Measurements from ENCODE around the gene SFI1. TPM values are rescaled to one million over a fixed set of nuclear protein-coding genes. Genes with fewer than 3 reads are reported as not detected.
"Not testable (repeated sequence)": the region's sequence is repeated elsewhere in the genome, so short reads cannot be mapped to it uniquely, and the experiment has no call there.

SFI1 gene
- total RNA-seq, 1 experiment from 2014 or later = 55.2 TPM

- TF ChIP-seq, protein P1, sequence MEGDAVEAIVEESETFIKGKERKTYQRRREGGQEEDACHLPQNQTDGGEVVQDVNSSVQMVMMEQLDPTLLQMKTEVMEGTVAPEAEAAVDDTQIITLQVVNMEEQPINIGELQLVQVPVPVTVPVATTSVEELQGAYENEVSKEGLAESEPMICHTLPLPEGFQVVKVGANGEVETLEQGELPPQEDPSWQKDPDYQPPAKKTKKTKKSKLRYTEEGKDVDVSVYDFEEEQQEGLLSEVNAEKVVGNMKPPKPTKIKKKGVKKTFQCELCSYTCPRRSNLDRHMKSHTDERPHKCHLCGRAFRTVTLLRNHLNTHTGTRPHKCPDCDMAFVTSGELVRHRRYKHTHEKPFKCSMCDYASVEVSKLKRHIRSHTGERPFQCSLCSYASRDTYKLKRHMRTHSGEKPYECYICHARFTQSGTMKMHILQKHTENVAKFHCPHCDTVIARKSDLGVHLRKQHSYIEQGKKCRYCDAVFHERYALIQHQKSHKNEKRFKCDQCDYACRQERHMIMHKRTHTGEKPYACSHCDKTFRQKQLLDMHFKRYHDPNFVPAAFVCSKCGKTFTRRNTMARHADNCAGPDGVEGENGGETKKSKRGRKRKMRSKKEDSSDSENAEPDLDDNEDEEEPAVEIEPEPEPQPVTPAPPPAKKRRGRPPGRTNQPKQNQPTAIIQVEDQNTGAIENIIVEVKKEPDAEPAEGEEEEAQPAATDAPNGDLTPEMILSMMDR (IDR thresholded peaks at IDR 0.05; ENCODE audit: insufficient read depth in 1 of 2, low read depth in 1 of 2, low read length in 1 of 2, severe bottlenecking in 1 of 2, unreplicated experiment in 1 of 2) = no peak
- Histone ChIP-seq H3K4me1 (peaks cover 35% of the 10 kb centered on the region), H3K27me3 (replicated peaks; ENCODE audit: control insufficient read depth, insufficient read depth, low read length) (no peaks in the 10 kb centered on the region), H3K9me3 (no peaks in the 10 kb centered on the region), H3K4me3 (ENCODE audit: low read depth, low read length) (no peak overlapping the region), H3K36me3 (ENCODE audit: control insufficient read depth, insufficient read depth, low read length) (no peaks in the 10 kb centered on the region; the same call in 1 of the 2 replicates)
- BruUV-seq (replicated peaks) = no TSS peak
- H3K27me3 Mint-ChIP-seq (ENCODE audit: insufficient read depth, unreplicated experiment) = no peaks in the 10 kb centered on the region
- peaks cover 20% of the 10 kb centered on the region for H3K36me3 Mint-ChIP-seq (ENCODE audit: insufficient read depth, unreplicated experiment)
- no peaks in the 10 kb centered on the region for H3K9me3 Mint-ChIP-seq (ENCODE audit: unreplicated experiment)
- peak overlapping the region; percentile 59 for H3K27ac Mint-ChIP-seq (ENCODE audit: unreplicated experiment)
- POLR2A ChIA-PET = interaction anchor here (1.2 kb wide), 1 partner anchor 8 kb away, joined by 12 read pairs; the partner anchor contains the start of gene PISD
- DNase-seq = no peak
- H3K4me3 Mint-ChIP-seq (ENCODE audit: unreplicated experiment) = peak overlapping the region; percentile 9
- peaks cover 16% of the 10 kb centered on the region for H3K4me1 Mint-ChIP-seq (ENCODE audit: low read depth, unreplicated experiment)
- CTCF ChIA-PET = no interaction called here
- intact Hi-C loops (cut with micrococcal nuclease; ENCODE audit: unreplicated experiment) = no loop called here
Observed at GRCh38 chr22:31653944-31654343, 157.6 kb downstream of the SFI1 start.

DNA sequence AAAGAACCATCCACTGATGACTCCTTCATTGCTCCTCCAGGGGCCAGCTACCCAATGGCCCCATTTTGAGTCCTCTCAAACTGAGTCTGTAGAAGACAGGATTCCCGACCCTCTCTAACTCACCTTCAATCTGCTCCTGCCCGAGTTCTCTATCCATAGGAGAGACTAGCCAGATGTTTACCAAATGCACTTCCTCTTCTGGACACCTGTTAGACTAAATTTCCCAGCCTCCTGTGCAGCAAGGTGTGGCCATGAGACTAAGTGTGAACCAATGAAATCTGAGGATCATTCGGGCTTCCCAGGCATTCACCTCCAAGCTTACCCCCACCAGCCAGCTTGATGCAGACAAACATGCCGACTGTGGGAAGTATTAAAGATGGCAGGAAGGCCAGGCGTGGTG, 158.1 kb downstream of the SFI1 start:
- intact Hi-C loops (cut with micrococcal nuclease; ENCODE audit: unreplicated experiment) = no loop called here
- ChIA-PET POLR2A (interaction anchor here (0.7 kb wide), 1 partner anchor 99 kb away, joined by 8 read pairs; no protein-coding TSS in a partner anchor), CTCF (no interaction called here)
- peaks cover 20% of the 10 kb centered on the region for H3K36me3 Mint-ChIP-seq (ENCODE audit: insufficient read depth, unreplicated experiment)
- Histone ChIP-seq H3K9me3 (no peaks in the 10 kb centered on the region), H3K27me3 (replicated peaks; ENCODE audit: control insufficient read depth, insufficient read depth, low read length) (no peaks in the 10 kb centered on the region), H3K4me1 (peaks cover 31% of the 10 kb centered on the region), H3K36me3 (ENCODE audit: control insufficient read depth, insufficient read depth, low read length) (no peaks in the 10 kb centered on the region; the same call in 1 of the 2 replicates), H3K4me3 (ENCODE audit: low read depth, low read length) (no peak overlapping the region)
- H3K27ac Mint-ChIP-seq (ENCODE audit: unreplicated experiment) = peak overlapping the region; percentile 59
- H3K27me3 Mint-ChIP-seq (ENCODE audit: insufficient read depth, unreplicated experiment) = no peaks in the 10 kb centered on the region
- H3K4me3 Mint-ChIP-seq (ENCODE audit: unreplicated experiment) = peak overlapping the region; percentile 9
- no peak for DNase-seq
- no peaks in the 10 kb centered on the region for H3K9me3 Mint-ChIP-seq (ENCODE audit: unreplicated experiment)
- peaks cover 21% of the 10 kb centered on the region for H3K4me1 Mint-ChIP-seq (ENCODE audit: low read depth, unreplicated experiment)
- TF ChIP-seq, protein P1 (IDR thresholded peaks at IDR 0.05; ENCODE audit: insufficient read depth in 1 of 2, low read depth in 1 of 2, low read length in 1 of 2, severe bottlenecking in 1 of 2, unreplicated experiment in 1 of 2) = no peak
- no TSS peak for BruUV-seq (replicated peaks)

- POLR2A ChIA-PET = no interaction called here
- BruUV-seq (replicated peaks) = no TSS peak
- H3K9me3 Mint-ChIP-seq (ENCODE audit: unreplicated experiment) = no peaks in the 10 kb centered on the region
- Histone ChIP-seq H3K27me3 (replicated peaks; ENCODE audit: control insufficient read depth, insufficient read depth, low read length) (no peaks in the 10 kb centered on the region), H3K4me1 (peaks cover 13% of the 10 kb centered on the region), H3K4me3 (ENCODE audit: low read depth, low read length) (no peak overlapping the region), H3K36me3 (ENCODE audit: control insufficient read depth, insufficient read depth, low read length) (no peaks in the 10 kb centered on the region; the same call in 1 of the 2 replicates), H3K9me3 (no peaks in the 10 kb centered on the region)
- intact Hi-C loops (cut with micrococcal nuclease; ENCODE audit: unreplicated experiment) = no loop called here
- H3K27ac Mint-ChIP-seq (ENCODE audit: unreplicated experiment) = no peak overlapping the region
- TF ChIP-seq, protein P1 (IDR thresholded peaks at IDR 0.05; ENCODE audit: insufficient read depth in 1 of 2, low read depth in 1 of 2, low read length in 1 of 2, severe bottlenecking in 1 of 2, unreplicated experiment in 1 of 2) = no peak
- peaks cover 23% of the 10 kb centered on the region for H3K4me1 Mint-ChIP-seq (ENCODE audit: low read depth, unreplicated experiment)
- no peak overlapping the region for H3K4me3 Mint-ChIP-seq (ENCODE audit: unreplicated experiment)
- no peak for DNase-seq
- H3K27me3 Mint-ChIP-seq (ENCODE audit: insufficient read depth, unreplicated experiment) = no peaks in the 10 kb centered on the region
- H3K36me3 Mint-ChIP-seq (ENCODE audit: insufficient read depth, unreplicated experiment) = peaks cover 30% of the 10 kb centered on the region
- CTCF ChIA-PET = no interaction called here
Observed at GRCh38 chr22:31659246-31659645, 162.9 kb downstream of the SFI1 start.

DNA sequence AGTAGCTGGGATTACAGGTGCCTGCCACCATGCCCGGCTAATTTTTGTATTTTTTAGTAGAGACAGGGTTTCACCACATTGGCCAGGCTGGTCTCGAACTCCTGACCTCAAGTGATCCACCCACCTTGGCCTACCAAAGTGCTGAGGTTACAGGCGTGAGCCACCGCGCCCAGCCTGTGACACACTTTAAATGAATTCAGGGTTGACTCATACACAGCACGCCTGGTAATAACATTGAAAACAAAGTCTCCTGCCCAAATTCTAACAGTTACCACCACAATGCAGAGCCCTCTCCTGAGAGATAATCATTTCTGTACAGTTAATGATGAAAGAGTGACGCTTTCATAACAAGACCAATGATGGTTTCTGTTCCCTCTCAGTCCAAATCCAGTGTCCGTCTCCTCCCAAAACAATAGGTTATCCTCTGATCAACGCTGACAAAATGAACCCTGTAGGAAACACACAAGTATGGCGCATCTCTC, 164.6 kb downstream of the SFI1 start:
- BruUV-seq (replicated peaks); H3K9me3 ChIP-seq; H3K27me3 Mint-ChIP-seq (ENCODE audit: insufficient read depth, unreplicated experiment); H3K36me3 ChIP-seq (ENCODE audit: control insufficient read depth, insufficient read depth, low read length); DNase-seq; intact Hi-C loops (cut with micrococcal nuclease; ENCODE audit: unreplicated experiment); H3K9me3 Mint-ChIP-seq (ENCODE audit: unreplicated experiment); H3K27me3 ChIP-seq (replicated peaks; ENCODE audit: control insufficient read depth, insufficient read depth, low read length): not testable (repeated sequence)
- Mint-ChIP-seq H3K36me3 (ENCODE audit: insufficient read depth, unreplicated experiment) (peaks cover 35% of the 10 kb centered on the region), H3K4me1 (ENCODE audit: low read depth, unreplicated experiment) (peaks cover 20% of the 10 kb centered on the region), H3K4me3 (ENCODE audit: unreplicated experiment) (peak overlapping the region; percentile 97), H3K27ac (ENCODE audit: unreplicated experiment) (peak overlapping the region; percentile 99)
- POLR2A ChIA-PET = interaction anchor here (0.6 to 2.9 kb wide), 5 partner anchors 7 to 92 kb away, joined by 5 to 31 read pairs (median 28); partner anchors contain the start of gene DEPDC5
- H3K4me3 ChIP-seq (ENCODE audit: low read depth, low read length) = peak overlapping the region; percentile 71
- peaks cover 13% of the 10 kb centered on the region; the same call in 1 of the 2 replicates for H3K4me1 ChIP-seq
- CTCF ChIA-PET = interaction anchor here (1.5 to 2.6 kb wide), 2 partner anchors 92 to 309 kb away, joined by 6 to 33 read pairs; no protein-coding TSS in a partner anchor
